Osteoblast (primary cell): Measurements from ENCODE around the gene ZNF785. TPM values are rescaled to one million over a fixed set of nuclear protein-coding genes. Genes with fewer than 3 reads are reported as not detected.
"Not testable (repeated sequence)": the region's sequence is repeated elsewhere in the genome, so short reads cannot be mapped to it uniquely, and the experiment has no call there.

Experiments used
- DNase-seq: peaks from one replicate; pipeline ENCODE4 v3.0.0; 2011; ENCODE audit warnings: low spot score, mixed read lengths; ENCODE audit not compliant: insufficient read length; ENCODE audit errors: missing footprints
- H2AFZ ChIP-seq: 2 replicates; pipeline ENCODE4 v1.6.0; 2011; ENCODE audit warnings: mild to moderate bottlenecking, low read length
- H3K27ac ChIP-seq: 2 replicates; pipeline ENCODE4 v1.5.1; 2011; ENCODE audit warnings: mild to moderate bottlenecking, low read depth, low read length, moderate library complexity
- H3K27me3 ChIP-seq: 2 replicates; pipeline ENCODE4 v1.6.0; 2012; ENCODE audit warnings: mild to moderate bottlenecking, control low read depth, inconsistent platforms, low read length, moderate library complexity; ENCODE audit not compliant: insufficient read depth
- H3K36me3 ChIP-seq: 2 replicates; pipeline ENCODE4 v1.5.1; 2011; ENCODE audit warnings: mild to moderate bottlenecking, low read length, control low read depth, moderate library complexity; ENCODE audit not compliant: insufficient read depth
- H3K4me1 ChIP-seq: 2 replicates; pipeline ENCODE4 v1.5.1; 2011; ENCODE audit warnings: mild to moderate bottlenecking, low read length, control low read depth, moderate library complexity; ENCODE audit not compliant: insufficient read depth
- H3K4me2 ChIP-seq: 2 replicates; pipeline ENCODE4 v1.6.0; 2011; ENCODE audit warnings: mild to moderate bottlenecking, low read length; ENCODE audit not compliant: insufficient read depth
- H3K4me3 ChIP-seq: fragments of 200-600 bp; sonication (generic); 3 replicates; pipeline ENCODE4 v1.5.1; 2012; ENCODE audit warnings: mild to moderate bottlenecking, low read length, inconsistent platforms; ENCODE audit not compliant: insufficient read depth
- H3K79me2 ChIP-seq: 2 replicates; pipeline ENCODE4 v1.6.0; 2012; ENCODE audit warnings: mild to moderate bottlenecking, low read length, control low read depth, inconsistent platforms; ENCODE audit not compliant: insufficient read depth
- H3K9me3 ChIP-seq: 2 replicates; pipeline ENCODE4 v1.5.1; 2011; ENCODE audit warnings: low read depth, low read length, control low read depth
- H4K20me1 ChIP-seq: 2 replicates; pipeline ENCODE4 v1.6.0; 2012; ENCODE audit warnings: mild to moderate bottlenecking, low read length, control low read depth; ENCODE audit not compliant: insufficient read depth
- total RNA-seq: library from RNA; depleted of rRNA; stranded (reverse); fragments of >200 nt; gene quantifications from 2 replicates; pipeline ENCODE4 v1.2.3, GENCODE V29; 2012
- TF ChIP-seq, protein P1 (sequence below): IDR thresholded peaks from 2 replicates; pipeline ENCODE4 v1.5.1; 2011; ENCODE audit warnings: mild to moderate bottlenecking, low read depth, low read length, moderate library complexity; ENCODE audit errors: extremely low read depth

Gene ZNF785
- total RNA-seq, 1 donor, result 13.4 TPM

- H2AFZ ChIP-seq, result no peak overlapping the region
- H3K4me1 ChIP-seq, result peaks cover 2% of the 10 kb centered on the region
- no peaks in the 10 kb centered on the region for H4K20me1 ChIP-seq
- H3K79me2 ChIP-seq, result no peaks in the 10 kb centered on the region
- no peak overlapping the region for H3K27ac ChIP-seq
- TF ChIP-seq, protein P1, sequence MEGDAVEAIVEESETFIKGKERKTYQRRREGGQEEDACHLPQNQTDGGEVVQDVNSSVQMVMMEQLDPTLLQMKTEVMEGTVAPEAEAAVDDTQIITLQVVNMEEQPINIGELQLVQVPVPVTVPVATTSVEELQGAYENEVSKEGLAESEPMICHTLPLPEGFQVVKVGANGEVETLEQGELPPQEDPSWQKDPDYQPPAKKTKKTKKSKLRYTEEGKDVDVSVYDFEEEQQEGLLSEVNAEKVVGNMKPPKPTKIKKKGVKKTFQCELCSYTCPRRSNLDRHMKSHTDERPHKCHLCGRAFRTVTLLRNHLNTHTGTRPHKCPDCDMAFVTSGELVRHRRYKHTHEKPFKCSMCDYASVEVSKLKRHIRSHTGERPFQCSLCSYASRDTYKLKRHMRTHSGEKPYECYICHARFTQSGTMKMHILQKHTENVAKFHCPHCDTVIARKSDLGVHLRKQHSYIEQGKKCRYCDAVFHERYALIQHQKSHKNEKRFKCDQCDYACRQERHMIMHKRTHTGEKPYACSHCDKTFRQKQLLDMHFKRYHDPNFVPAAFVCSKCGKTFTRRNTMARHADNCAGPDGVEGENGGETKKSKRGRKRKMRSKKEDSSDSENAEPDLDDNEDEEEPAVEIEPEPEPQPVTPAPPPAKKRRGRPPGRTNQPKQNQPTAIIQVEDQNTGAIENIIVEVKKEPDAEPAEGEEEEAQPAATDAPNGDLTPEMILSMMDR, result no peak
- H3K4me3 ChIP-seq, result no peak overlapping the region
- no peaks in the 10 kb centered on the region for H3K27me3 ChIP-seq
- no peak overlapping the region for H3K4me2 ChIP-seq
- no peak for DNase-seq
- no peaks in the 10 kb centered on the region for H3K9me3 ChIP-seq
- H3K36me3 ChIP-seq, result peaks cover under 1% of the 10 kb centered on the region
These were observed 36.9 kb downstream of the ZNF785 start for GRCh38 chr16:30548416-30549253.

DNA sequence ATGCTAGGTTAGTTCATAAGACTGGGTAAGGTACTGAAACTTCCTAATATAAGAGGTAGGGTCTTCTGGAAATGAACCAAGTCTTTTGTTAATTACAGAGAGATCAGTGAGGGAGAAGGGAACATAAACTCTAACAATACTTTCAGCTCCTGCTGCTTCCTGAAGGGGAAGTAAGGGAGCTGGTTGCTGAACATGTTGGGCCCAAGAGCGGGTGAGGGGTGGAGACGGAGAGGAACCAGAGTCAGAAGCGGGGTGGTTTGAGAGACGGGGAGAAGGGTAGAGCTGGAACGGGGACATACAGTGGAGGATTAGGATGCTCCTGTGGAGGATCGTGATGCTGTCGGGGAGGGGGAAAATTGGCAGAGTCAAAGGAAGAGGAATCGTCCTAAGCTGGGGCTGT, 39.4 kb downstream of the ZNF785 start:
- H3K27ac ChIP-seq, result no peak overlapping the region
- H4K20me1 ChIP-seq, result no peaks in the 10 kb centered on the region
- no peak overlapping the region for H3K4me2 ChIP-seq
- no peak for DNase-seq
- TF ChIP-seq, protein P1, result no peak
- H3K4me3 ChIP-seq, result no peak overlapping the region
- H3K27me3 ChIP-seq, result no peaks in the 10 kb centered on the region
- H2AFZ ChIP-seq, result no peak overlapping the region
- H3K79me2 ChIP-seq, result no peaks in the 10 kb centered on the region
- H3K4me1 ChIP-seq, result peaks cover 13% of the 10 kb centered on the region
- H3K36me3 ChIP-seq, result no peaks in the 10 kb centered on the region
- H3K9me3 ChIP-seq, result no peaks in the 10 kb centered on the region

GRCh38 chr16:30543067-30543466, 42.4 kb downstream of the ZNF785 start:
- H3K27me3 ChIP-seq, result no peaks in the 10 kb centered on the region
- no peak overlapping the region for H2AFZ ChIP-seq
- H3K4me2 ChIP-seq, result no peak overlapping the region
- H3K27ac ChIP-seq, result no peak overlapping the region
- no peaks in the 10 kb centered on the region for H3K36me3 ChIP-seq
- TF ChIP-seq, protein P1, result no peak
- peaks cover 12% of the 10 kb centered on the region for H3K4me1 ChIP-seq
- no peak overlapping the region for H3K4me3 ChIP-seq
- no peaks in the 10 kb centered on the region for H3K9me3 ChIP-seq
- H3K79me2 ChIP-seq, result no peaks in the 10 kb centered on the region
- no peaks in the 10 kb centered on the region for H4K20me1 ChIP-seq
- no peak for DNase-seq

DNA sequence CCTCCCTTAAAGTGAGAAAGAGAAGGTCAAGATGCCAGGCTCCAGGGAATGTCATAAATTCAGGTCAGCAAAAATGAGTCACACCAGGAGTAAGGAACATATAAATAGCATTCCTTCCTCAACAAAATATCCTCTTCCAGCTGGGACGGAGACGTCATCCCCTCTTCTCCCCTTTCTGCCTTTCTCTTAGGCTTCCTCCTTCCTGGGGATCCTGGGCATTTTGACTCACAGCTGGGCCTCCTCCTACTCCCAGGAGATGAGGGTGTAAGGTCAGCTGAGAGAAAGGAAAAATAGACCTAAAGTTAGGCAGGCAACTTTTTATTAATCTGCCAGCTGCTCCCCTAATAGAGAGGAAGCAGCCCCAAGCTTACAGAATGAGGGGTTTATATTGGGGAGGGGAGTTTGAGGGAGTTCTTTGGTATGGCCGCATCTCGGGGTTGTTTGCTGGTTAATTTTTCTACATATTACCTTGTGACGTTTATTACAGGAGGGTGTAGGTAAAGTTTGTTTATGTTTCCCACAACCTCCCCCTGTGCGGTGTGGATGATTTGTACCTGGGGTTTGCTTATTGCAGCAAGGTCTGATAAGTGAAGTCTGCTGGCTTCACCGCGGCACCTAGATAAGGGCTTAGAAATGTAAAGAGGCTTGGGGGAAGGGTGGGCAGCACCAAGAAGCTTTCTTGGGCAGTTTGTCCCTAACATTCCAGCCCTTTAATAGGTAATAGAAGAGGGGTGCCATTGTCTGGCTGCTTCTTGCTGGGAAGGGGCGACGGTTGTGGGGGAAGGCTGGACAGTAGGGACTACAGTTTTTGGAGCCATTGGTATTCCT, 43.8 kb downstream of the ZNF785 start:
- peak overlapping the region; percentile 48 for H3K27ac ChIP-seq
- H3K4me2 ChIP-seq, result peak overlapping the region; percentile 51
- DNase-seq, result peak; percentile 97
- peaks cover 12% of the 10 kb centered on the region for H3K4me1 ChIP-seq
- TF ChIP-seq, protein P1, result no peak
- peak overlapping the region; percentile 77 for H2AFZ ChIP-seq
- no peaks in the 10 kb centered on the region for H3K9me3 ChIP-seq
- no peaks in the 10 kb centered on the region for H3K36me3 ChIP-seq
- H3K27me3 ChIP-seq, result no peaks in the 10 kb centered on the region
- no peak overlapping the region for H3K4me3 ChIP-seq
- H3K79me2 ChIP-seq, result no peaks in the 10 kb centered on the region
- no peaks in the 10 kb centered on the region for H4K20me1 ChIP-seq

GRCh38 chr16:30540916-30541464, 44.5 kb downstream of the ZNF785 start:
- H3K27ac ChIP-seq, result peak overlapping the region; percentile 11
- not testable (repeated sequence) for H4K20me1 ChIP-seq, H3K4me2 ChIP-seq

More at GRCh38 chr16:30540916-30541464, 44.5 kb downstream of the ZNF785 start:
- H3K4me3 ChIP-seq, H3K79me2 ChIP-seq, H3K27me3 ChIP-seq, H3K36me3 ChIP-seq, H3K9me3 ChIP-seq, DNase-seq: not testable (repeated sequence)
- H2AFZ ChIP-seq, result peak overlapping the region; percentile 77
- H3K4me1 ChIP-seq, result peaks cover 13% of the 10 kb centered on the region
